HepG2 (cell line): ENCODE data around the gene OPA3. TPM values are rescaled to one million over a fixed set of nuclear protein-coding genes. Genes with fewer than 3 reads are reported as not detected.

Source experiments
- CEBPG ChIP-seq: IDR thresholded peaks from 2 replicates; pipeline ENCODE4 v1.6.1; 2016
- EP300 ChIP-seq, 3 experiments: sonication (generic) in 1 of 3; formaldehyde crosslinking in 1 of 3; IDR thresholded peaks; 2 replicates each; pipeline versions ENCODE4 v1.5.1 to v1.6.1; 2011 to 2020; ENCODE audit warnings: low read depth in 2 of 3, low read length in 2 of 3, borderline replicate concordance in 1 of 3, improper control_type of control experiment in 1 of 3, mild to moderate bottlenecking in 1 of 3, missing genetic modification reagents in 1 of 3, moderate library complexity in 1 of 3
- FOXM1 ChIP-seq: sonication (generic); formaldehyde crosslinking; IDR thresholded peaks from 2 replicates; pipeline ENCODE4 v1.5.0; 2020; ENCODE audit warnings: missing genetic modification reagents
- HNRNPUL1 ChIP-seq: fragments of 200-400 bp; formaldehyde crosslinking; IDR thresholded peaks from 2 replicates; pipeline ENCODE4 v1.6.1; 2017; ENCODE audit warnings: low read depth, mild to moderate bottlenecking, low read length, moderate library complexity
- HOXD1 ChIP-seq: sonication (generic); formaldehyde crosslinking; IDR thresholded peaks from 2 replicates; pipeline ENCODE4 v1.5.0; 2020; ENCODE audit warnings: missing genetic modification reagents
- KAT7 ChIP-seq: IDR thresholded peaks from 2 replicates; pipeline ENCODE4 v1.6.1; 2018; ENCODE audit warnings: borderline replicate concordance, missing compliant biosample characterization
- MAZ ChIP-seq, 2 experiments: sonication (generic) in 1 of 2; formaldehyde crosslinking in 1 of 2; IDR thresholded peaks; 2 replicates each; pipeline versions ENCODE4 v1.5.0 to v1.6.1; 2012 to 2020; ENCODE audit warnings: low read depth in 2 of 2, mild to moderate bottlenecking in 2 of 2, borderline replicate concordance in 1 of 2, improper control_type of control experiment in 1 of 2, low read length in 1 of 2, missing genetic modification reagents in 1 of 2, moderate library complexity in 1 of 2
- RARA ChIP-seq: IDR thresholded peaks from 2 replicates; pipeline ENCODE4 v1.6.1; 2016; ENCODE audit warnings: missing genetic modification reagents, missing compliant biosample characterization
- RFX3 ChIP-seq: IDR thresholded peaks from 2 replicates; pipeline ENCODE4 v1.6.1; 2016; ENCODE audit warnings: missing biosample characterization, missing genetic modification reagents
- SAP130 ChIP-seq: IDR thresholded peaks from 2 replicates; pipeline ENCODE4 v1.6.1; 2016; ENCODE audit warnings: low read depth
- SIN3A ChIP-seq: IDR thresholded peaks from 2 replicates; pipeline ENCODE4 v1.6.1; 2011; ENCODE audit warnings: low read depth, mild to moderate bottlenecking, control low read depth, low read length, borderline replicate concordance
- THAP11 ChIP-seq: IDR thresholded peaks from 2 replicates; pipeline ENCODE4 v1.6.1; 2016; ENCODE audit warnings: missing biosample characterization, missing genetic modification reagents
- YEATS4 ChIP-seq: sonication (generic); formaldehyde crosslinking; IDR thresholded peaks from 2 replicates; pipeline ENCODE4 v1.4.0; 2020; ENCODE audit warnings: missing genetic modification reagents, borderline replicate concordance
- ZNF224 ChIP-seq: sonication (generic); formaldehyde crosslinking; IDR thresholded peaks from 2 replicates; pipeline ENCODE4 v1.5.0; 2020; ENCODE audit warnings: mild to moderate bottlenecking, missing genetic modification reagents
- ZNF331 ChIP-seq: sonication (generic); formaldehyde crosslinking; IDR thresholded peaks from 2 replicates; pipeline ENCODE4 v1.4.0; 2020; ENCODE audit warnings: missing genetic modification reagents
- ZNF549 ChIP-seq: sonication (generic); formaldehyde crosslinking; IDR thresholded peaks from 2 replicates; pipeline ENCODE4 v1.5.0; 2020; ENCODE audit warnings: missing genetic modification reagents
- ZNF644 ChIP-seq: IDR thresholded peaks from 2 replicates; pipeline ENCODE4 v1.6.1; 2016; ENCODE audit warnings: low read depth
- ZNF660 ChIP-seq: sonication (generic); formaldehyde crosslinking; IDR thresholded peaks from 2 replicates; pipeline ENCODE4 v1.5.1; 2020; ENCODE audit warnings: mild to moderate bottlenecking, low read depth, missing genetic modification reagents, borderline replicate concordance
- ZNF768 ChIP-seq: sonication (generic); formaldehyde crosslinking; IDR thresholded peaks from 2 replicates; pipeline ENCODE4 v1.4.0; 2020; ENCODE audit warnings: missing genetic modification reagents
- polyA plus RNA-seq, 8 experiments: library from polyadenylated mRNA; depleted of rRNA in 3 of 8; stranded (reverse) in 7 of 8; unstranded in 1 of 8; fragments of >200 nt; fragmentation: Illumina TruSeq in 4 of 8; extraction: Trizol in 4 of 8; gene quantifications; 2 replicates each; pipeline versions ENCODE4 v1.2.1 to v1.2.3, GENCODE V29; 2011 to 2016; ENCODE audit warnings: low read depth in 4 of 8, missing spikeins in 1 of 8, mixed read lengths in 1 of 8; ENCODE audit not compliant: insufficient read depth in 1 of 8
- total RNA-seq, 5 experiments: library from RNA; depleted of rRNA; stranded (reverse); fragments of >200 nt; fragmentation: Illumina TruSeq; extraction: Trizol; gene quantifications; 2 replicates each; pipeline ENCODE4 v1.2.3, GENCODE V29; 2016; ENCODE audit warnings: low read depth in 1 of 5
- TF ChIP-seq, protein P1 (sequence below): sonication (generic); formaldehyde crosslinking; IDR thresholded peaks from 2 replicates; pipeline ENCODE4 v1.8.0; 2022; ENCODE audit warnings: missing genetic modification reagents, mild to moderate bottlenecking, inconsistent platforms, borderline replicate concordance
- TF ChIP-seq, protein P2 (sequence below), 2 experiments: sonication (generic) in 1 of 2; formaldehyde crosslinking in 1 of 2; IDR thresholded peaks; 2 replicates each; pipeline versions ENCODE4 v1.6.1 to v1.9.0; 2014 to 2022; ENCODE audit warnings: antibody characterized with exemption in 1 of 2, borderline replicate concordance in 1 of 2, inconsistent platforms in 1 of 2, low read depth in 1 of 2, missing genetic modification reagents in 1 of 2
- TF ChIP-seq, protein P3 (sequence below): sonication (generic); formaldehyde crosslinking; IDR thresholded peaks from 2 replicates; pipeline ENCODE4 v1.4.0; 2020; ENCODE audit warnings: mild to moderate bottlenecking, missing genetic modification reagents, borderline replicate concordance

Gene OPA3
- total and polyA plus RNA-seq, 2 of the 13 experiments (the other 11 are each of a cell fraction or from before 2014, with no cell fraction given), result 8.3 to 17.7 TPM

DNA sequence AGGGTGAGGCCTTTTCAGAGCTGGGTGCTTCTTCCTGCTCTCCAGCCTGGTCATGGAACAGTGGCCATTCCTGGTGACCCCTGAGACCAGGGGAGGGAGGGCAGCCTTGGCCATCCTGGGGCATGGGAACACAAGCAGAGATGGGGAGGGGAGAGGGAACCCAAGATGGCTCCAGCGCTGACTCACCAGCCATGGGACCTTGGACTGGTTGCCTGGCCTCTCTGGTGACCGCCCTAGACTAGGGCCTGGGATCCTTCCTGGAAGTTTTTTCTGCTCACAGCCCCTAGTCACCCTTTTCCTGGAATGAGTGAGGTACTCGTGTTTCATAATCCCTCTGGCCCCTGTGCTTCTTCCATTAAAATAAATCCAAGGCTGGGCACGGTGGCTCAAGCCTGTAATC, 3.3 kb upstream of the OPA3 start (continued):
- no peak for TF ChIP-seq ZNF549 (CRISPR knock-in tag)
- TF ChIP-seq, protein P1, sequence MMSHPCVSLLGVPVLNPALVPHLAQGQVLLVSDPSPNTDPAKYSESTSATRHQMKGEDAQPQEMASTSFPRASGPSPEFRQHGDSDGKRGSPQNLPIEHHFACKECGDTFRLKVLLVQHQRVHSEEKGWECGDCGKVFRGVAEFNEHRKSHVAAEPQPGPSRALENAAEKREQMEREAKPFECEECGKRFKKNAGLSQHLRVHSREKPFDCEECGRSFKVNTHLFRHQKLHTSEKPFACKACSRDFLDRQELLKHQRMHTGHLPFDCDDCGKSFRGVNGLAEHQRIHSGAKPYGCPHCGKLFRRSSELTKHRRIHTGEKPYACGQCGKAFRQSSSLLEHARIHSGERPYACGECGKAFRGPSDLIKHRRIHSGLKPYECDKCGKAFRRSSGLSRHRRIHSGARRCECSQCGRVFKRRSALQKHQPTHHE, result no peak
- peak; percentile 80; the same call in 1 of the 2 replicates for TF ChIP-seq ZNF644 (CRISPR knock-in tag)
- 0 out of 2 replicates have a peak, but pooled peaks have one; percentile 31 for TF ChIP-seq THAP11 (CRISPR knock-in tag)
- TF ChIP-seq MAZ (IDR thresholded peaks at IDR 0.05; ENCODE audit: borderline replicate concordance, low read depth, low read length), result no peak
- TF ChIP-seq MAZ (CRISPR knock-in tag; IDR thresholded peaks at IDR 0.05; ENCODE audit: low read depth), result no peak
- TF ChIP-seq FOXM1 (CRISPR knock-in tag), result no peak
- no peak for TF ChIP-seq HNRNPUL1
- TF ChIP-seq, protein P2, sequence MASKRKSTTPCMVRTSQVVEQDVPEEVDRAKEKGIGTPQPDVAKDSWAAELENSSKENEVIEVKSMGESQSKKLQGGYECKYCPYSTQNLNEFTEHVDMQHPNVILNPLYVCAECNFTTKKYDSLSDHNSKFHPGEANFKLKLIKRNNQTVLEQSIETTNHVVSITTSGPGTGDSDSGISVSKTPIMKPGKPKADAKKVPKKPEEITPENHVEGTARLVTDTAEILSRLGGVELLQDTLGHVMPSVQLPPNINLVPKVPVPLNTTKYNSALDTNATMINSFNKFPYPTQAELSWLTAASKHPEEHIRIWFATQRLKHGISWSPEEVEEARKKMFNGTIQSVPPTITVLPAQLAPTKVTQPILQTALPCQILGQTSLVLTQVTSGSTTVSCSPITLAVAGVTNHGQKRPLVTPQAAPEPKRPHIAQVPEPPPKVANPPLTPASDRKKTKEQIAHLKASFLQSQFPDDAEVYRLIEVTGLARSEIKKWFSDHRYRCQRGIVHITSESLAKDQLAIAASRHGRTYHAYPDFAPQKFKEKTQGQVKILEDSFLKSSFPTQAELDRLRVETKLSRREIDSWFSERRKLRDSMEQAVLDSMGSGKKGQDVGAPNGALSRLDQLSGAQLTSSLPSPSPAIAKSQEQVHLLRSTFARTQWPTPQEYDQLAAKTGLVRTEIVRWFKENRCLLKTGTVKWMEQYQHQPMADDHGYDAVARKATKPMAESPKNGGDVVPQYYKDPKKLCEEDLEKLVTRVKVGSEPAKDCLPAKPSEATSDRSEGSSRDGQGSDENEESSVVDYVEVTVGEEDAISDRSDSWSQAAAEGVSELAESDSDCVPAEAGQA (IDR thresholded peaks at IDR 0.05; ENCODE audit: low read depth), result peak; percentile 59; the same call in 1 of the 2 replicates
- TF ChIP-seq, protein P2 (CRISPR knock-in tag; IDR thresholded peaks at IDR 0.05; ENCODE audit: borderline replicate concordance), result no peak
- TF ChIP-seq RARA (CRISPR knock-in tag), result peak; percentile 71
- TF ChIP-seq, protein P3, sequence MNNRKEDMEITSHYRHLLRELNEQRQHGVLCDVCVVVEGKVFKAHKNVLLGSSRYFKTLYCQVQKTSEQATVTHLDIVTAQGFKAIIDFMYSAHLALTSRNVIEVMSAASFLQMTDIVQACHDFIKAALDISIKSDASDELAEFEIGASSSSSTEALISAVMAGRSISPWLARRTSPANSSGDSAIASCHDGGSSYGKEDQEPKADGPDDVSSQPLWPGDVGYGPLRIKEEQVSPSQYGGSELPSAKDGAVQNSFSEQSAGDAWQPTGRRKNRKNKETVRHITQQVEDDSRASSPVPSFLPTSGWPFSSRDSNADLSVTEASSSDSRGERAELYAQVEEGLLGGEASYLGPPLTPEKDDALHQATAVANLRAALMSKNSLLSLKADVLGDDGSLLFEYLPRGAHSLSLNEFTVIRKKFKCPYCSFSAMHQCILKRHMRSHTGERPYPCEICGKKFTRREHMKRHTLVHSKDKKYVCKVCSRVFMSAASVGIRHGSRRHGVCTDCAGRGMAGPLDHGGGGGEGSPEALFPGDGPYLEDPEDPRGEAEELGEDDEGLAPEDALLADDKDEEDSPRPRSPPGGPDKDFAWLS, result no peak
- 0 out of 4 replicates have a peak, but pooled peaks of 1 of the 2 experiments have one; percentile 10 for TF ChIP-seq EP300 (IDR thresholded peaks at IDR 0.05; ENCODE audit: low read depth in 2 of 2, low read length in 2 of 2)
- no peak for TF ChIP-seq EP300 (CRISPR knock-in tag; IDR thresholded peaks at IDR 0.05; ENCODE audit: borderline replicate concordance)
- TF ChIP-seq RFX3, result no peak
- no peak for TF ChIP-seq KAT7 (CRISPR knock-in tag)
- TF ChIP-seq ZNF224 (CRISPR knock-in tag), result no peak
- TF ChIP-seq CEBPG (CRISPR knock-in tag), result no peak
- no peak for TF ChIP-seq SIN3A
- no peak for TF ChIP-seq ZNF660 (CRISPR knock-in tag)
- no peak for TF ChIP-seq HOXD1 (CRISPR knock-in tag)
- no peak for TF ChIP-seq ZNF331 (CRISPR knock-in tag)
- TF ChIP-seq ZNF768, result peak; percentile 28; the same call in 1 of the 2 replicates
- peak; percentile 36; the same call in 1 of the 2 replicates for TF ChIP-seq SAP130 (CRISPR knock-in tag)
- TF ChIP-seq YEATS4 (CRISPR knock-in tag), result no peak
